Lower leg skin (tissue), 3 donors: ENCODE data around the gene TNFRSF13B.

ENCODE experiments used
- CTCF ChIP-seq, 3 donors: fragments of 450-650 bp; IDR thresholded peaks; one replicate each; pipeline ENCODE4 v1.5.1; 2016; ENCODE audit warnings: antibody characterized with exemption in 3 of 3, mild to moderate bottlenecking in 3 of 3, moderate library complexity in 2 of 3
- POLR2A ChIP-seq, 2 donors: fragments of 450-650 bp; IDR thresholded peaks; one replicate each; pipeline ENCODE4 v1.6.1; 2016 to 2017; ENCODE audit warnings: antibody characterized with exemption in 2 of 2, mild to moderate bottlenecking in 1 of 2, moderate library complexity in 1 of 2

- TF ChIP-seq POLR2A (IDR thresholded peaks at IDR 0.05) (no peak), CTCF (IDR thresholded peaks at IDR 0.05) (no peak)
Measured at GRCh38 chr17:16999931-17000625, 28.2 kb upstream of the TNFRSF13B start.
